ENCODE measurements around the gene RPS6KL1. TPM values are rescaled to one million over a fixed set of nuclear protein-coding genes. Genes with fewer than 3 reads are reported as not detected.

The RPS6KL1 gene
- total RNA-seq, 1 donor from 2014 or later = 20.5 TPM

DNA sequence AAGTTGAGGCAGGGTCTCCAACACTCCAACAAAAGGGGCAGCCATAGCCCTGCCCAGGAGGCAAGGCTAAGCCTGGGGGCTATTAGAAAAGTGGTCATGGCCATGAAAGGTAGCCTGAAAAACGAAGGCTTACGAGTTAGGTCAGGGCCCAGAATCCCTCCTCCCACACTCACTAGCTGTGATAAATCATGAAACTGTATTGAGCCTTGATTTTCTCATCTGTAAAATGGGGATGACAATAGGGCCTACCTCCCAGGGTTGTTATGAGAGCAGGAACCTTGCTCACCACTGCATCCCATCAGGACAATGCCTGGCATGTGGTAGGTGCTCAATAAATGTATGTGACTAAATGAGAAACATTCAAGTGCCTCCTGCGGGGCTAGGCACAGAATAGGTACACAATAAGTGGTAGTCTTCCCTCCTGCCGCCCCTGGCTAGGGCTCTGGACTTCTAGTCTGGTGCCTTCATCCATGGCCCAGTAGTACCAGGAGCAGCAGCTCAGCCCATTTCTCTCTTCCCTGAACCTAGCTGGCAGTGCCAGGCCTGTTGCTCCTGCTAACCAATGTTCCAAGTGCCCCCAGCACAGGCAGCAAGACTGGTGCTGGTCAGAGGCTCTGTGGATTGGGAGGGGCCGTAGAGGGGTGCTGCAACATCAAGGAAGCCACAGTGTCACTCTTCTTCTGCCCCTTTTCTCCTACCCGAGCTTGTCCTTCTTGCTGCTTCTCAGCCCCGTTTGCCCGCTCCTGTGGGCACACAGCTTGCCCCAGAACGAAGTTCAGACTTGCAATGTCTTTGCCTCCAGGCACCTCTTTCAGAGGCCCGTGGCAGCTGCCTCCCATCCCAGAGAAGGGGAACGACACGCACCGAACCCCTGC lies 24.5 kb upstream of the RPS6KL1 start:
- H3K27ac ChIP-seq (replicated peaks) = peak overlapping the region; percentile 42
- TF ChIP-seq, protein P1, sequence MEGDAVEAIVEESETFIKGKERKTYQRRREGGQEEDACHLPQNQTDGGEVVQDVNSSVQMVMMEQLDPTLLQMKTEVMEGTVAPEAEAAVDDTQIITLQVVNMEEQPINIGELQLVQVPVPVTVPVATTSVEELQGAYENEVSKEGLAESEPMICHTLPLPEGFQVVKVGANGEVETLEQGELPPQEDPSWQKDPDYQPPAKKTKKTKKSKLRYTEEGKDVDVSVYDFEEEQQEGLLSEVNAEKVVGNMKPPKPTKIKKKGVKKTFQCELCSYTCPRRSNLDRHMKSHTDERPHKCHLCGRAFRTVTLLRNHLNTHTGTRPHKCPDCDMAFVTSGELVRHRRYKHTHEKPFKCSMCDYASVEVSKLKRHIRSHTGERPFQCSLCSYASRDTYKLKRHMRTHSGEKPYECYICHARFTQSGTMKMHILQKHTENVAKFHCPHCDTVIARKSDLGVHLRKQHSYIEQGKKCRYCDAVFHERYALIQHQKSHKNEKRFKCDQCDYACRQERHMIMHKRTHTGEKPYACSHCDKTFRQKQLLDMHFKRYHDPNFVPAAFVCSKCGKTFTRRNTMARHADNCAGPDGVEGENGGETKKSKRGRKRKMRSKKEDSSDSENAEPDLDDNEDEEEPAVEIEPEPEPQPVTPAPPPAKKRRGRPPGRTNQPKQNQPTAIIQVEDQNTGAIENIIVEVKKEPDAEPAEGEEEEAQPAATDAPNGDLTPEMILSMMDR (IDR thresholded peaks at IDR 0.05; ENCODE audit: borderline replicate concordance) = no peak
- H3K9me3 ChIP-seq (replicated peaks) = no peaks in the 10 kb centered on the region
- no peaks in the 10 kb centered on the region for H3K36me3 ChIP-seq
- peaks cover 57% of the 10 kb centered on the region for H3K4me1 ChIP-seq
- H3K27me3 ChIP-seq (ENCODE audit: low read depth) = no peaks in the 10 kb centered on the region
- intact Hi-C loops (cut with micrococcal nuclease) = loop anchor here (10.0 kb wide), 1 partner anchor 117 kb away; the partner anchor contains the start of genes ACYP1 and ZC2HC1C
- DNase-seq = no peak
- no peak overlapping the region for H3K4me3 ChIP-seq

DNA sequence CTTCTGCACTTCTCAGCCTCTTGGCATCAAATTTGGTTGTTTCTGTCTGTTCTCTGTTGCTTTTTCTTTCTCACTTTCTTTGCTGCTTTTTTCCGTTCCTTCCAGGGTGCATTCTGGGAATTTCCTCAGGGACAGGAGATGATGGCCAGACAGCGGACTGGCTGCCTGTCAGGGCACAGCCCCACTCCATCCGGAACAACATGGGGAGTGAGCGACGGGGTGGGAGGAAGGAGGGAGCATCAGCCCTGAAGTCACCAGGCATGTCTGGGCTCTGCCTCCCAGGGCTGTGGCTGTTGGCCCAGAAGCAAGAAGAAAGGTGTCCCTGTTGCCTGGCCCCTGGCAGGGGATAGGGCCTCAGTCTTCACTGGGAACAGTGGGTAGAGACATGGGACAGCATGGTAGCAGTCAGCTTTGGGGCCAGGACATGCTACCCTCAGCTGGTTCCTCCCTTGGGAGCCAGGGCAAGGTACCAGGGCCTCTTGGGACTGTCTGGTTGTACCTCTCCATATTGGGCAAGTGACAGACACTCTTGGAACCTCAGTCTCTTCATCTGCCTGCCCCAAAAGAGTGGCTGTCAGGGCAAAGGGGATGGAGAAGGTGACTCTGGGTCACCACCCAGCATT lies 23.7 kb upstream of the RPS6KL1 start:
- TF ChIP-seq, protein P1 (IDR thresholded peaks at IDR 0.05; ENCODE audit: borderline replicate concordance) = no peak
- peak overlapping the region; percentile 42 for H3K27ac ChIP-seq (replicated peaks)
- intact Hi-C loops (cut with micrococcal nuclease) = loop anchor here (10.0 kb wide), 1 partner anchor 118 kb away; the partner anchor contains the start of genes ACYP1 and ZC2HC1C
- H3K27me3 ChIP-seq (ENCODE audit: low read depth) = no peaks in the 10 kb centered on the region
- no peaks in the 10 kb centered on the region for H3K36me3 ChIP-seq
- peak overlapping the region; percentile 13 for H3K4me3 ChIP-seq
- H3K9me3 ChIP-seq (replicated peaks) = no peaks in the 10 kb centered on the region
- peaks cover 57% of the 10 kb centered on the region for H3K4me1 ChIP-seq
- DNase-seq = no peak

DNA sequence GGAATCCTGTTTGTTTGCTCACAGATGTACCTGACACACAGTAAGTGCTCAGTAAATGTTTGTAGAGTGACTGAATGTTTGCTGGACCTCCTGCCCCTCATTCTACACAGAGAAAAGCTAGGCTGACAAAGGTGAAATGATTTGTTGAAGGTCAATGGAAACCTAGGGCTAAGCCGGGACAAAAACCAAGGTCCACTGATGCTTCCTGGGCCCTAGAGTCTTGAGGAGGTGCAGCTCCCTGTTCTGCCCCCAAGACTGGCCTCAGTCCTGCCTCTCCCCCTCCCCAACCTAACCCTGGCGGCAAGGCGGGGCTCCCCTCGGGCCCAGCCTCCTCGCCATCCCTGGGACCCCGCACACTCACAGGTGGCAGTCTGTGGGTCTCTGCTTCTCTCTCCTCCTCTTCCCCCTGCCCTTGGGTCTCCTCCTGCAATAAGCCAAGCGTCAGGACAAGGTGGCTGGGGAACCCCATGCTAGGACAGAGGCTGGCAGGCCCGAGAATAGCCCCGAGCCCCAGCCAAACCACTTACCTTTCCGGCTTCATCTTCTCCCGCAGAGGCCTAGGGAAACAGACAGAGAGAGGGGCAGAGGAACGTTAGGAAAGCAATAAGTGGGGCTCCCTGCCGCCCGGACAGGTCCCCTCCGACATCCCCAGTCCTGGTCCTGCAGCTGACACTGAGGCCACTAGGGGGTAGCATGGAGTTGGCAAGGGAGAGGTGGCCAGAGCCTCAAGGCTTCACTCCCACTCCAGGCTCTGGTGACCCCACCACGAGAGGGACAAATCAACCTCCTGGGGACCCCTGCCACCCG lies 23.0 kb upstream of the RPS6KL1 start:
- Histone ChIP-seq H3K27ac (replicated peaks) (peak overlapping the region; percentile 42), H3K4me1 (peaks cover 57% of the 10 kb centered on the region), H3K9me3 (replicated peaks) (no peaks in the 10 kb centered on the region), H3K4me3 (peak overlapping the region; percentile 13), H3K27me3 (ENCODE audit: low read depth) (no peaks in the 10 kb centered on the region), H3K36me3 (no peaks in the 10 kb centered on the region)
- intact Hi-C loops (cut with micrococcal nuclease) = loop anchor here (10.0 kb wide), 1 partner anchor 119 kb away; the partner anchor contains the start of genes ACYP1 and ZC2HC1C
- TF ChIP-seq, protein P1 (IDR thresholded peaks at IDR 0.05; ENCODE audit: borderline replicate concordance) = peak; percentile 96
- peak; percentile 79 for DNase-seq

DNA sequence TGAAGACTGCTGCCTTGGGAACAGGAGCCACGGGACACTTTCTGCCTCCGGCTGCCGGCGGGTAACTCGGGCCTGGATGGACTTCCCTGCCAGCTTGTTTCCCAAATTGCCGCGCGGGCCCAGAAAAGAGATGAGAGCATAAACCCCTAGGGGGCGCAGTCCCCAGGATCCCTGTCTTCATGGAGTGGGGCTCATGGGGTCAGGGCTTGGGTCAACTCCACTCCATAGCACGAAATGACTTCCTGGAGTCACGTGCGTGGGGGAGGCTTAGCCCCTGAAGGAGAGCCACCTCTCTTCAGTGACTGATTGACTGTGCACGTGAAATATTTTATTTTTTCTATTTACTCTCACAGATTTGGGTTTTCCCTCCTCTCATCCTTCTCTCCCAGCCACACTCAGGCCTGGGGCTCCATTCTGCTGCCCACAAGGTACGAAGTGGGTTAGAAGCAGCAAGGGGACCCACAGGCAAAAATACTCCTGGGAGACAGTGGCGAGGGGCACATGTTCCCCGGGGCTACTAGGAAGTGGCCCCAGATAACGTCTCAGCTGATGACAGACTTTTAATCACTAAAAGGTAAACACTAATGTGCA lies 22.3 kb upstream of the RPS6KL1 start:
- Histone ChIP-seq H3K27me3 (ENCODE audit: low read depth) (no peaks in the 10 kb centered on the region), H3K9me3 (replicated peaks) (no peaks in the 10 kb centered on the region), H3K4me3 (no peak overlapping the region), H3K36me3 (no peaks in the 10 kb centered on the region), H3K4me1 (peaks cover 57% of the 10 kb centered on the region), H3K27ac (replicated peaks) (peak overlapping the region; percentile 42)
- TF ChIP-seq, protein P1 (IDR thresholded peaks at IDR 0.05; ENCODE audit: borderline replicate concordance) = peak; percentile 41
- intact Hi-C loops (cut with micrococcal nuclease) = loop anchor here (10.0 kb wide), 1 partner anchor 119 kb away; the partner anchor contains the start of genes ACYP1 and ZC2HC1C
- DNase-seq = no peak

Measured in left ventricle myocardium inferior (tissue), 1 donor.